Trophoblast cell (in vitro differentiated cells and primary cell): Measurements from ENCODE around the gene MTCL3.

Source experiments
- DNase-seq, 2 donors: peaks; one replicate each; pipeline ENCODE4 v3.0.0-alpha.2; 2016
- H2AFZ ChIP-seq: 2 replicates; pipeline ENCODE4 v1.6.1; 2013; ENCODE audit warnings: low read length, moderate library complexity, mild to moderate bottlenecking; ENCODE audit not compliant: insufficient read depth, poor library complexity
- H2AK5ac ChIP-seq: 2 replicates; pipeline ENCODE4 v1.6.1; 2013; ENCODE audit warnings: mild to moderate bottlenecking, low read length
- H2BK120ac ChIP-seq: 2 replicates; pipeline ENCODE4 v1.6.1; 2013; ENCODE audit warnings: low read length, mild to moderate bottlenecking, moderate library complexity; ENCODE audit not compliant: insufficient read depth, poor library complexity
- H2BK12ac ChIP-seq: 2 replicates; pipeline ENCODE4 v1.6.1; 2013; ENCODE audit warnings: mild to moderate bottlenecking, low read length, moderate library complexity
- H2BK5ac ChIP-seq: 2 replicates; pipeline ENCODE4 v1.6.1; 2013; ENCODE audit warnings: low read length, low read depth, moderate library complexity, mild to moderate bottlenecking; ENCODE audit not compliant: poor library complexity
- H3K14ac ChIP-seq: 2 replicates; pipeline ENCODE4 v1.6.1; 2013; ENCODE audit warnings: mild to moderate bottlenecking, low read length
- H3K18ac ChIP-seq: 2 replicates; pipeline ENCODE4 v1.6.1; 2013; ENCODE audit warnings: mild to moderate bottlenecking, low read length
- H3K23ac ChIP-seq: 2 replicates; pipeline ENCODE4 v1.6.1; 2013; ENCODE audit warnings: low read length
- H3K27ac ChIP-seq: 2 replicates; pipeline ENCODE4 v1.5.1; 2013; ENCODE audit warnings: low read depth, mild to moderate bottlenecking, inconsistent platforms, low read length, moderate library complexity
- H3K27me3 ChIP-seq: 2 replicates; pipeline ENCODE4 v1.6.1; 2013; ENCODE audit warnings: inconsistent platforms, mild to moderate bottlenecking, low read length, moderate library complexity; ENCODE audit not compliant: insufficient read depth
- H3K36me3 ChIP-seq, 2 experiments: 1 replicate in 1 of 2; 2 replicates in 1 of 2; pipeline ENCODE4 v1.6.1; 2013; ENCODE audit warnings: low read length in 2 of 2, mild to moderate bottlenecking in 2 of 2, moderate library complexity in 1 of 2; ENCODE audit not compliant: insufficient read depth in 2 of 2, control insufficient read depth in 1 of 2
- H3K4ac ChIP-seq: 2 replicates; pipeline ENCODE4 v1.6.1; 2013; ENCODE audit warnings: low read depth, mild to moderate bottlenecking, low read length, moderate library complexity
- H3K4me1 ChIP-seq, 2 experiments: 1 replicate in 1 of 2; 2 replicates in 1 of 2; pipeline ENCODE4 v1.6.1; 2013; ENCODE audit warnings: low read length in 2 of 2, mild to moderate bottlenecking in 2 of 2, moderate library complexity in 1 of 2; ENCODE audit not compliant: insufficient read depth in 2 of 2, control insufficient read depth in 1 of 2
- H3K4me2 ChIP-seq: 2 replicates; pipeline ENCODE4 v1.6.1; 2013; ENCODE audit warnings: inconsistent platforms, mild to moderate bottlenecking, low read length, moderate library complexity
- H3K4me3 ChIP-seq: 2 replicates; pipeline ENCODE4 v1.5.1; 2013; ENCODE audit warnings: mild to moderate bottlenecking, low read depth, low read length, inconsistent platforms
- H3K79me1 ChIP-seq: one replicate; pipeline ENCODE4 v1.6.1; 2013; ENCODE audit warnings: low read length
- H3K79me2 ChIP-seq: 2 replicates; pipeline ENCODE4 v1.6.1; 2013; ENCODE audit warnings: low read length, mild to moderate bottlenecking; ENCODE audit not compliant: control insufficient read depth, insufficient read depth, poor library complexity
- H3K9ac ChIP-seq: 2 replicates; pipeline ENCODE4 v1.6.1; 2013; ENCODE audit warnings: mild to moderate bottlenecking, low read length
- H3K9me3 ChIP-seq: 2 replicates; pipeline ENCODE4 v1.6.1; 2013; ENCODE audit warnings: low read depth, mild to moderate bottlenecking, control low read depth, inconsistent platforms, low read length; ENCODE audit not compliant: insufficient read depth
- H4K12ac ChIP-seq: 2 replicates; pipeline ENCODE4 v1.6.1; 2013; ENCODE audit warnings: low read depth, mild to moderate bottlenecking, low read length, moderate library complexity
- H4K8ac ChIP-seq: 2 replicates; pipeline ENCODE4 v1.6.1; 2013; ENCODE audit warnings: low read depth, mild to moderate bottlenecking, low read length, moderate library complexity
- H4K91ac ChIP-seq: one replicate; pipeline ENCODE4 v1.6.1; 2013; ENCODE audit warnings: low read depth, mild to moderate bottlenecking, low read length, moderate library complexity
- WGBS: extraction: QIAGEN DNeasy Blood & Tissue Kit; methylation state at CpG from one replicate; pipeline ENCODE4 v1.1.7; 2013; ENCODE audit warnings: missing lambda C conversion rate; ENCODE audit not compliant: insufficient read length, insufficient coverage; ENCODE audit errors: extremely low coverage; 5-methylcytosine and 5-hydroxymethylcytosine counted together

The MTCL3 gene

DNA sequence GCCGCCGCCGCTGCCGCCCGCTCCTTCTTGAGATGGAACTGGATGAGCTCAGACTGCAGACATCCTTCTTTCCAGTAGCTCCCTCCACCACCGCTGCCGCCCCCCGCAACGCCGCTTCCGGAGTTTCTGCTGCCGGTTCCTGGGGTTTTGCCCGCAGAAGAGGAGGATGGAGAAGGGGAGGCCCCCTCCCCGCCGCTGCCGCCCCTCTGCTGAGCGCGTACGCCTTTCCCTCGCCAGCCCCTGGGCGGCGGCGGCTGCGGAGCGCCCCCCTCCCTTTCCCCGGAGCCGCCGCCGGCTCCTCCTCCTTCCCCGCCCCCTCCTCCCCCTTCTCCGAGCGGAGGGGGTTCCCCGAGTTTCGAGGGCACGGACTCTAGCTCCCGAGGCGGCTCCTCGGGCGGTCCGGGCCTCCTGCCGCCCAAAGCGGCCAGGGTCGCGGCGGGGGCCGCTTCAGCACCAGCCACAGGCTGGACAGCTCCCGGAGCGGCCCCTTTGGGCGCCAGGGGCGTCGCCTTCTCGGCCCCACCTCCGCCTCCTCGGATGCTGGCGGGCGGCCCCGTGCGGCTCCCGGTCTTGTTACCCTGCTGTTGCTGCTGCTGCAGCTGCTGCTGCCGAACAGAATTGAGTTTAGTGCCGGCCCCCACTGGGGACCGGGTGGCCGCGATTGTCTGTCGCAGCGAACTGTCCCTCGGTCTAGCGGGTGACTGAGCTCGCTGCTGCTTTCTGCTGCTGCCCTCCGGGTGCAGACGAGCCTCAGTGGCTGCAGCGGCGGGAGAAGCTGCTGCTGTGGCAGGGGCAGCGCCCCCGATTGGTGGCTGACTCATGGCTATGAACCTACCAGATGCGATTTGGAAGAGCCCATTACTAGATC is 3.1 kb downstream of the MTCL3 start:
- H3K18ac ChIP-seq, result no peak overlapping the region
- H3K4me3 ChIP-seq, result peak overlapping the region; percentile 48
- H2AK5ac ChIP-seq, result no peak overlapping the region
- no peak overlapping the region for H4K8ac ChIP-seq
- DNase-seq, result peak; percentile 2 to 17
- no peak overlapping the region for H2BK5ac ChIP-seq
- H3K9me3 ChIP-seq, result no peaks in the 10 kb centered on the region
- H3K27ac ChIP-seq, result no peak overlapping the region
- H3K23ac ChIP-seq, result no peak overlapping the region
- no peak overlapping the region for H2AFZ ChIP-seq
- H3K4ac ChIP-seq, result no peak overlapping the region
- no peak overlapping the region for H3K9ac ChIP-seq
- H2BK120ac ChIP-seq, result no peak overlapping the region
- H3K4me1 ChIP-seq, result peaks cover 11 to 12% of the 10 kb centered on the region in 2 experiments
- H4K12ac ChIP-seq, result no peak overlapping the region
- no CpG with 5 or more reads among the region's 76 CpGs for WGBS
- H3K79me2 ChIP-seq, result no peaks in the 10 kb centered on the region
- peak overlapping the region; percentile 67 for H3K4me2 ChIP-seq
- H3K79me1 ChIP-seq, result no peaks in the 10 kb centered on the region
- H3K36me3 ChIP-seq, result no peaks in the 10 kb centered on the region
- no peak overlapping the region for H2BK12ac ChIP-seq
- peaks cover 38% of the 10 kb centered on the region for H3K27me3 ChIP-seq
- H4K91ac ChIP-seq, result no peak overlapping the region
- H3K14ac ChIP-seq, result no peak overlapping the region

DNA sequence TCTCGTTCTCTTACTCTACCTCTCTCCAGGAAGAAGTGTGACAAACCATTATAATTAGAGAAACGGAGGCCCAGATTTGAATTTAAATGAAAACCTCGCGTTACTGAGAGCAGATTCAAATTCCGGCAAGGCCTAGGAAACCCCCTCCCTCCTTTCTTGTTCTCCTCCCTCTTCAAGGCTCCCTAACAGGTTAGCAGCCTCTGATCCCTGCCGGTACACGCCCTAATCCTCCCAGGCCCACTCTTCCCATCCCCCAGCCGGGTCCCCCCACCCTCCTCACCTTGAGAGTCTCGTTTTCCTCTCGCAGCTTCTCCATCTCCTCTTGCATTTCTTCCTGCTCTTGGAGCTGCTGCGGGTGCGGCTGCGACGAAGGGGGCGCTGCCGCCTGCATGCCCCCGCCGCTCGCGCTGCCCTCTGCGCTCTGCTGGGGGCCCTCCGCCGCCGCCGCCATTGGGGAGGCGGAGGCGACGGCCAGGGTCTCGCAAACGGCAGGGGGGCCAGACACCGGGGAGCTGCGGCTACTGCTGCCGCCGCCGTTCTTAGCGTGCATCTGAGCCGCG is 3.8 kb downstream of the MTCL3 start:
- no peak for DNase-seq
- no peaks in the 10 kb centered on the region for H3K36me3 ChIP-seq
- H4K91ac ChIP-seq, result no peak overlapping the region
- peak overlapping the region; percentile 67 for H3K4me2 ChIP-seq
- H3K9ac ChIP-seq, result no peak overlapping the region
- H4K12ac ChIP-seq, result no peak overlapping the region
- H3K79me2 ChIP-seq, result no peaks in the 10 kb centered on the region
- no peaks in the 10 kb centered on the region for H3K9me3 ChIP-seq
- no peak overlapping the region for H2BK120ac ChIP-seq
- H3K4me1 ChIP-seq, result peaks cover 11 to 12% of the 10 kb centered on the region in 2 experiments
- peaks cover 38% of the 10 kb centered on the region for H3K27me3 ChIP-seq
- WGBS, result no CpG with 5 or more reads among the region's 38 CpGs
- H2BK12ac ChIP-seq, result no peak overlapping the region
- H3K14ac ChIP-seq, result no peak overlapping the region
- H2AK5ac ChIP-seq, result no peak overlapping the region
- no peak overlapping the region for H2BK5ac ChIP-seq
- H3K27ac ChIP-seq, result no peak overlapping the region
- no peak overlapping the region for H3K4ac ChIP-seq
- no peak overlapping the region for H3K23ac ChIP-seq
- H4K8ac ChIP-seq, result no peak overlapping the region
- H3K4me3 ChIP-seq, result peak overlapping the region; percentile 48
- no peak overlapping the region for H2AFZ ChIP-seq
- H3K79me1 ChIP-seq, result no peaks in the 10 kb centered on the region
- H3K18ac ChIP-seq, result no peak overlapping the region

DNA sequence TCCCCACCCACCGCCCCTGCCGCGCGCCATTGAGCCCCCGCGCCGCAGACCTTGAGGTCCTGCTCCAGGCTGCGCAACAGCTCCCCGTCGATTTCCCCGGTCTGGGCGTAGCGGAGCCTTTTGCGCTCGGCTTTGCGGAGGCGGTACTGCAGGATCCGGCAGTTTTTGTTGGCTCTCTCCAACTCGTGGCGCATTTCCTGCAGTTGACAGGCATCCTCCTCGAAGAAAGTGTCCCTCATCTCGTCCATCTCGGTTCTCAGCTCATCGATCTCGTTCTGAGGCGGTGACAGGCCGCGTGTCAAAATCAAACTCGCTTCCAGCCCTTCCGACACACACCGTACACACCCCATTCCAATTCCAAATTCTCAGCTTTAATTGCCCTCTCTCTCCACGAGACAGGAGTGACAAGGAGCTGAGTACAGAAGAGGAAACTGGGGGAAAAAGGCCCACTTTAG is 4.3 kb downstream of the MTCL3 start:
- DNase-seq, result no peak
- Histone ChIP-seq H4K12ac (no peak overlapping the region), H4K8ac (no peak overlapping the region), H2BK5ac (no peak overlapping the region), H3K4ac (no peak overlapping the region), H3K4me1 (peaks cover 11 to 12% of the 10 kb centered on the region in 2 experiments), H3K36me3 (no peaks in the 10 kb centered on the region), H3K18ac (no peak overlapping the region), H3K79me1 (no peaks in the 10 kb centered on the region), H3K4me3 (peak overlapping the region; percentile 38), H2AK5ac (no peak overlapping the region), H3K4me2 (peak overlapping the region; percentile 49), H3K9me3 (no peaks in the 10 kb centered on the region), H2BK120ac (no peak overlapping the region), H3K23ac (no peak overlapping the region), H3K27ac (no peak overlapping the region), H2BK12ac (no peak overlapping the region), H3K14ac (no peak overlapping the region), H3K27me3 (peaks cover 38% of the 10 kb centered on the region), H3K9ac (no peak overlapping the region), H2AFZ (no peak overlapping the region), H4K91ac (no peak overlapping the region), H3K79me2 (no peaks in the 10 kb centered on the region)
- WGBS, result no CpG with 5 or more reads among the region's 32 CpGs

DNA sequence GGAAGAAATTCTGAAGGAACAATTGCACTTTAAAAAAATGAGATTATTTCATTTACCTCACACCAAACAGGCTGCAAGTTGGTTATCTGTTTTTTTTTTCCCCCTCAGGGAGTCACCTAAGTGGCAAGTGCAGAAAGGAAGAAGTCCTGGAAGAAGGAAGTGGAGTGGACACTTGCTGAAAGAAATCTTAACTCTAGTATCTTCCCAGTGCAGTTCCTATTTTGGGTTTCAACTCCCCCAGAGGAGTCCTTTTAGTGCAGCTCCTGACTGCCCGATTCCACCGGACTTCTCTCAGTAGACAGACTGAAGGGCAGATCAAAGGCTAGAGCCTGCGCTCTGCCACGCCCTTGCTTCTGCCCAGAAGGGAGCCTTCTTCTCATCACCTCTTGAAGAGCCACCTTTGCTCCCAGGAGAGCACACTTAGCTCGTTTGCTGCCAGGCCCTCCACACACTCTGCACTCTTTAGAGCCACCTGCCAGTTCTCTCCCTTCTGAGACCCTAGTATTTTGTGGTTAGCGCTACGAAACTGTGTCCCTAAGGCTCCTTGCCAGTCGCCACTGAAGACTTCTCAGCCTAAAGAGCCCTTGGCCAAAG is 4.9 kb downstream of the MTCL3 start:
- H3K18ac ChIP-seq, result no peak overlapping the region
- H3K4me1 ChIP-seq, result peaks cover 11 to 12% of the 10 kb centered on the region in 2 experiments
- H3K9ac ChIP-seq, result no peak overlapping the region
- H3K79me2 ChIP-seq, result no peaks in the 10 kb centered on the region
- no peak overlapping the region for H3K14ac ChIP-seq
- H4K12ac ChIP-seq, result no peak overlapping the region
- H2AFZ ChIP-seq, result no peak overlapping the region
- no peaks in the 10 kb centered on the region for H3K9me3 ChIP-seq
- no peak overlapping the region for H2AK5ac ChIP-seq
- no CpG with 5 or more reads among the region's 8 CpGs for WGBS
- no peak overlapping the region for H3K4me3 ChIP-seq
- H4K8ac ChIP-seq, result no peak overlapping the region
- no peaks in the 10 kb centered on the region for H3K79me1 ChIP-seq
- no peak overlapping the region for H3K4ac ChIP-seq
- no peak overlapping the region for H4K91ac ChIP-seq
- H3K23ac ChIP-seq, result no peak overlapping the region
- DNase-seq, result no peak
- no peak overlapping the region for H2BK120ac ChIP-seq
- no peak overlapping the region for H2BK12ac ChIP-seq
- peaks cover 36% of the 10 kb centered on the region for H3K27me3 ChIP-seq
- no peak overlapping the region for H3K27ac ChIP-seq
- H2BK5ac ChIP-seq, result no peak overlapping the region
- peak overlapping the region; percentile 49 for H3K4me2 ChIP-seq
- H3K36me3 ChIP-seq, result no peaks in the 10 kb centered on the region
